ENCODE results near the gene KRTAP2-4.
"Not testable (repeated sequence)": the region's sequence is repeated elsewhere in the genome, so short reads cannot be mapped to it uniquely, and the experiment has no call there.

Gene KRTAP2-4

DNA sequence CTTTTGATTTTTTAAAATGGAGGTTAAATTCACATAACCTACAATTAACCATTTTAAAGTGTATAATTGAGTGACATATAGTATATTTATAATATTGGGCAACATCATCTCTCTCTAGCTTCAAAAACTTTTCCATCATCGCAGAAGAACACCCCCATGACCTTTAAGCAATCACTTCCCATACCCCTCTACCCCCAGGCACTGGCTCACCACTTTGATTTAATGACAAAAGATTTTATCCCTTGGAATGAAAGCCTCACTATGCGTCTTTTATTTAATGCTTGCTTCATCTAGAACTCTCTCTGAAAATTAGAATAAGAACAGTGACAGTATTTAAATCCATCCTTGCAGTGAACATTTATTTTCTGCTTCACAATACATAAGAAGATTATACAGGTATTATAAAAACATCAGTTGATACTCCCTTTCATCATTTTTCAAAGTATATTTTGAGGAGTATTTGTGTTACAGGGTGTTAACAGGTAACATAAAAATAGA, 27.8 kb downstream of the KRTAP2-4 start:
- no peak for DNase-seq (ENCODE audit: low read depth in 1 of 2, low spot score in 1 of 2)

GRCh38 chr17:41034346-41034935, 31.2 kb downstream of the KRTAP2-4 start, which contains the start of gene KRTAP1-3:
Gene KRTAP1-3 (minus strand): TSS chr17:41034874. CDS start chr17:41034821, 53 bp downstream.
- DNase-seq (ENCODE audit: low read depth in 1 of 2, low spot score in 1 of 2) = not testable (repeated sequence)

DNA sequence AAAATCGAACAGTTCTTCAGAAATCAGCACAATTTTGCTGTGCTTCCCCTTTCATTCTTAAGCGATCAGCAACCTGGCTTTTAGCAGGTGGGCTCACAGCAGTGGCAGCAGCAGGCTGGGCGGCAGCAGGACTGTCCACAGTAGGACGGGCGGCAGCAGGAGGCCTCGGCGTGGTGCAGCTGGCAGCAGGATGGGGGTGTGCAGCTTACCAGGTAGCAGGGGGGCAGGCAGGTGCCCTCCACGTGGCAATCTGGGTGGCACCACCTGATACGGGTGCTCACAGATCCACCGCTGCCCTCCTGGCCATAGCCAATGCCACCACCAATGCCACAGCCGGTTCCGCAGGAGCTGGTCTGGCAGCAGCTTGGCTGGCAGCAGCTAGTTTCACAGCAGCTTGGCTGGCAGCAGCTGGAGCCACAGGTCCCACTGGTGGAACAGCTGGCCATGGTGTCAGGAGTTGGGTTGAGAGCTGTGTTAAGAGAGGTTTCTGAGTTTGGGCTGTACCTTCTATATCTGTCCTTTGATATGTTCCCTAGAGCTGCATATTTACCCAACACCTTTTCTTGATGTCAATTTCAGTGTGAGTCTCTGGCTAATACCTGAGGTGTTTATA, 35.9 kb downstream of the KRTAP2-4 start, which contains the start of gene KRTAP1-4:
Gene KRTAP1-4, minus strand, starts transcription at position 563 of the 613 bp plus-strand sequence. Its CDS starts 117 bp downstream, at position 446.
- no peak for DNase-seq (ENCODE audit: low read depth in 1 of 2, low spot score in 1 of 2)

DNA sequence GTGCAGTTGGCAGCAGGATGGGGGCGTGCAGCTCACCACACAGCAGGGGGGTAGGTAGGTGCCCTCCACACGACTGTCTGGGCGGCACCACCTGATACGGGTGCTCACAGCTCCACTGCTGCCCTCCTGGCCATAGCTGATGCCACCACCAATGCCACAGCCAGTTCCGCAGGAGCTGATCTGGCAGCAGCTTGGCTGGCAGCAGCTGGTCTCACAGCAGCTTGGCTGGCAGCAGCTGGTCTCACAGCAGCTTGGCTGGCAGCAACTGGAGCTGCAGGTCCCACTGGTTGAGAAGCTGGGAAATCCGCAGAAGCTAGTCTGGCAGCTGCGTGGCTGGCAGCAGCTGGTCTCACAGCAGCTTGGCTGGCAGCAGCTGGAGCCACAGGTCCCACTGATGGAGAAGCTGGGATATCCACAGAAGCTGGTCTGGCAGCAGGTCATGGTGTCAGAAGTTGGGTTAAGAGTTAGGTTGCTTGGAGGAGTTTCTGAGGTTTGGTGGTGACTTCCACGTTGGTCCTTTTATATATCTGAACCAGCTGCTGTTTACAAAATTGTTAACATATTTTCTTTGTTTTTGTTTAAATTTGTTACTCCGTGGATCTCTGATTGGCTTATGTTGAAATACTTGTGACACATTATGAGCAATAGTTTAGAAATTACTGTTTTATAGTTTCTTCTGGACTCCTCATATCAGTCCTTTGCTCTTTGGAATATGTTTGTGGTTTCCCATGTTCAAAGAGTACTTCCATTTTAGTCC, 38.8 kb downstream of the KRTAP2-4 start, which contains the start of gene KRTAP1-5:
Gene KRTAP1-5, minus strand, starts transcription at position 494 of the 757 bp plus-strand sequence. Its CDS starts 53 bp downstream, at position 441.
- DNase-seq (ENCODE audit: low read depth in 1 of 2, low spot score in 1 of 2) = no peak

GRCh38 chr17:41024697-41025096, 41.0 kb downstream of the KRTAP2-4 start:
- no peak for DNase-seq (ENCODE audit: low read depth in 1 of 2, low spot score in 1 of 2)

GRCh38 chr17:41020336-41020735, 45.3 kb downstream of the KRTAP2-4 start:
- no peak for DNase-seq (ENCODE audit: low read depth in 1 of 2, low spot score in 1 of 2)

DNA sequence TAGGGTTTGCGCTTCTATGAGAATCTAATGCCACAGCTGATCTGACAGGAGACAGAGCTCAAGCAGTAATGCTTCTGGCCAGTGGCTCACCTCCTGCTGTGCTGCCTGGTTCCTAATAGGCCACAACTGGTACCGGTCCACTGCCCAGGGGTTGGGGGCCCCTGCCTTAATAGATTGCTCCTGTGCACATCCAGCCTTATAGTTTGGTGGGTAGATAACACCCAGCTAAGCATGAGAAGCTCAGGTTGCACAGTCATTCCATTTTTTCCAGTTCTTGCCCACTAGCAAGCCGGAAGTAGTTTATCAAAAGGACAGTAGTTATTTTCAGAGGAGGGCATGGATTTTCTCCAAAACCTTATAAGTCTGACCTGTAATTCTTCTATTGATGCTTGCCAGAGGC, 46.3 kb downstream of the KRTAP2-4 start:
- no peak for DNase-seq (ENCODE audit: low read depth in 1 of 2, low spot score in 1 of 2)

GRCh38 chr17:41018541-41018940, 47.1 kb downstream of the KRTAP2-4 start:
- DNase-seq (ENCODE audit: low read depth in 1 of 2, low spot score in 1 of 2) = no peak

- no peak for DNase-seq (ENCODE audit: low read depth in 1 of 2, low spot score in 1 of 2)
These were observed 49.0 kb downstream of the KRTAP2-4 start for GRCh38 chr17:41016578-41017215.

DNA sequence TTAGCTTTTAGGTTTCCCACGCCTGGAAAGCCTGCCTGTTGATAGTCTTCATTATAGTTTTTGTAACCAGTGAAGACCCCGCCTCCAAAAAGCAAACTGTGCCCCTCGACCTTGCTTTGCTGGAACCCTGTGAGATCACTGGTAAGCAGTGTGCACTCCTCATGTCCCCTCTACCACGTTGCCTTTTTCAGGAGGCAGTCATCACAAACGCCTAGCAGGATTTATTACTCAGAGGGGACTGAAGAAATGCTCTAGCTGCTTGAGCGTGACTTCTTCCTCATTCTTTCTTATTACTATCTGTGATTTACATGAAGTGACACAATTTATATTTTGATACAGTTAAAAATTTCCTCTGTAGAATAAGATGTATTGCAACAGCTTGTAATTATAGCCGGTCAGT, 50.2 kb downstream of the KRTAP2-4 start:
- DNase-seq (ENCODE audit: low read depth in 1 of 2, low spot score in 1 of 2) = no peak

All from stimulated activated CD4-positive, alpha-beta T cell treated with anti-CD3 and anti-CD28 coated beads, Interleukin-15, amount 100 ng/mL, for 1 hour (primary cell).